A673 (cell line): ENCODE measurements around the gene ADGRA1. TPM values are rescaled to one million over a fixed set of nuclear protein-coding genes. Genes with fewer than 3 reads are reported as not detected.

Source experiments
- BruUV-seq: library from RNA; stranded (reverse); fragments of 400-500 nt; replicated peaks from 2 replicates; lab custom pipeline; 2021; lab: Mats Ljungman, UMichigan
- CTCF ChIA-PET: fragments of 300-600 bp; sonication (Branson Sonifier 250); formaldehyde crosslinking; loops from one replicate; lab custom pipeline; 2022; ENCODE audit warnings: antibody characterized with exemption; lab: Charles Lee
- POLR2A ChIA-PET: fragments of 300-600 bp; sonication (Branson Sonifier 250); formaldehyde crosslinking; loops from one replicate; lab custom pipeline; 2022; ENCODE audit warnings: antibody characterized with exemption; ENCODE audit not compliant: low non-redundant PET; lab: Charles Lee
- DNase-seq: peaks from one replicate; pipeline ENCODE4 v3.0.0-alpha.2; 2015; ENCODE audit warnings: low spot score
- H3K27ac ChIP-seq: fragments of 200-600 bp; sonication (generic); 2 replicates; pipeline ENCODE4 v1.5.1; 2016; ENCODE audit warnings: mixed run types, low read depth, mild to moderate bottlenecking, mixed read lengths, antibody characterized with exemption, low read length; ENCODE audit not compliant: poor library complexity, severe bottlenecking
- H3K27me3 ChIP-seq: fragments of 200-600 bp; sonication (generic); replicated peaks from 2 replicates; pipeline ENCODE4 v1.6.1; 2017; ENCODE audit warnings: mixed run types, low read depth, mild to moderate bottlenecking, mixed read lengths, antibody characterized with exemption, low read length; ENCODE audit not compliant: insufficient read depth, poor library complexity
- H3K36me3 ChIP-seq: fragments of 200-600 bp; sonication (generic); 2 replicates; pipeline ENCODE4 v1.6.1; 2016; ENCODE audit warnings: mixed run types, mild to moderate bottlenecking, mixed read lengths, antibody characterized with exemption, low read length; ENCODE audit not compliant: insufficient read depth, poor library complexity, severe bottlenecking
- H3K4me1 ChIP-seq: fragments of 200-600 bp; sonication (generic); 2 replicates; pipeline ENCODE4 v1.6.1; 2017; ENCODE audit warnings: mixed run types, mild to moderate bottlenecking, mixed read lengths, antibody characterized with exemption, low read length; ENCODE audit not compliant: insufficient read depth, poor library complexity, severe bottlenecking
- H3K4me3 ChIP-seq: fragments of 200-600 bp; sonication (generic); 2 replicates; pipeline ENCODE4 v1.5.1; 2016; ENCODE audit warnings: low read depth, mixed run types, mild to moderate bottlenecking, mixed read lengths, low read length; ENCODE audit not compliant: poor library complexity, severe bottlenecking
- H3K9me3 ChIP-seq: fragments of 200-600 bp; sonication (generic); 2 replicates; pipeline ENCODE4 v1.6.1; 2016; ENCODE audit warnings: mixed run types, low read depth, mild to moderate bottlenecking, mixed read lengths, antibody characterized with exemption, low read length; ENCODE audit not compliant: poor library complexity, severe bottlenecking
- CTCF ChIP-seq: fragments of 300-800, 200-600 bp; sonication (generic); conservative IDR thresholded peaks from 2 replicates; pipeline ENCODE4 v1.5.1; 2017; ENCODE audit warnings: low read depth, mild to moderate bottlenecking, antibody characterized with exemption, low read length, moderate library complexity, mixed read lengths
- EZH2 ChIP-seq: fragments of 200-600 bp; sonication (generic); IDR thresholded peaks from 2 replicates; pipeline ENCODE4 v1.6.1; 2017; ENCODE audit warnings: borderline replicate concordance, low read depth, mild to moderate bottlenecking, mixed read lengths, antibody characterized with exemption, low read length; ENCODE audit not compliant: poor library complexity, severe bottlenecking
- intact Hi-C: fragments of 100-400 bp; cut with micrococcal nuclease; formaldehyde crosslinking; loops from one replicate; pipeline ENCODE4 v1.10.0; 2022; ENCODE audit not compliant: unreplicated experiment
- total RNA-seq: library from RNA; stranded (reverse); gene quantifications from 2 replicates; pipeline ENCODE4 v1.2.3, GENCODE V29; 2021

The ADGRA1 gene
- total RNA-seq, 1 experiment from 2014 or later, result 0.82 TPM

DNA sequence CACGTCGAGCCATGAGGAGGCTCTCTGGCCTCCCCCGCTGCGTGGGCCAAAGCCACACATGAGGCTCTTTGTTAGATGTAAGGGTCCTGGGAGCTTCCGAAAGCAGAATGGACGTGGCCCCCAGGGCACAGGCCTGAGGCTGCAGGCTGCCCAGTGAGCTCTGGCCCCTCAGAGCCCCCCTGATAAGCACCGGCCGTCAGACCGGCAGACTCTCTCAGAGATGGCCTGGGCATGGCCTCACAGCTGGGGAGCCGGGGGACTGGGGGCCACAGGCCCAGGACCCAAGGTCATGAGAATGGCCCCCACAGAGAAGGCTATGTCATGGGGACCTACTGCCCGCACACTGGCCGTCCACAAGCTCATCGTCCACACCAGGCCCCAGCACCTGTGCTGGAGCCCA, 31.7 kb upstream of the ADGRA1 start:
- Histone ChIP-seq H3K36me3 (no peaks in the 10 kb centered on the region), H3K9me3 (no peaks in the 10 kb centered on the region), H3K4me1 (no peaks in the 10 kb centered on the region), H3K27me3 (no peaks in the 10 kb centered on the region), H3K4me3 (no peak overlapping the region), H3K27ac (no peak overlapping the region)
- BruUV-seq, result no TSS peak
- intact Hi-C loops, result no loop called here
- no peak for DNase-seq
- TF ChIP-seq EZH2 (no peak), CTCF (no peak)
- ChIA-PET CTCF (no interaction called here), POLR2A (no interaction called here)

DNA sequence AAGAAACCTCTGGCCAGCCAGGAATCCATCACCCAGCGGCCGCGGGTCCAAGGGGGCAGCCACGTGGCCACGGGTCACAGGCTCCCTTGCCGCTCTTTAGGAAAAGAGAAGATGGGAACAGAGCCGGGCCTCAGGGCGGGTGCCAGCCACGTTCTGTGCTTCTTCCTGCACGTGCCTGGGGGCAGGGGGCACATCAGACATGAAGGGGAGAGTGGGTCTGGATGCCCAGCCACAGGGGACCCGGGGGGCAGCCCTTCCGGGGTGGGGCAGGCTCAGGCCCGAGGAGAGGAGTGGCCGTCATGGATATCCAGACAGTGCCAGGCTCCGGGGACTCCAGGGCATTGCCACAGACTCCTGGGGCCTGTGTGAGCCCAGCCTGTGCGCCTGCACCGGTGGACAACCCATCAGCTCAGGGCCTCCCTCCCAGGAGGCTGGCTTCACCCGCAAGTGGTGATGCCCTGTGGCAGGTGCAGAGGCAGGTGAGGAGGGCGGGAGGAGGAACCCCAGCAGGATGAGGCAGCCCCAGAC, 31.0 kb upstream of the ADGRA1 start:
- BruUV-seq, result no TSS peak
- no peak overlapping the region for H3K27ac ChIP-seq
- H3K9me3 ChIP-seq, result no peaks in the 10 kb centered on the region
- no peaks in the 10 kb centered on the region for H3K4me1 ChIP-seq
- intact Hi-C loops, result no loop called here
- CTCF ChIA-PET, result no interaction called here
- no peaks in the 10 kb centered on the region for H3K27me3 ChIP-seq
- TF ChIP-seq EZH2 (no peak), CTCF (no peak)
- no peak overlapping the region for H3K4me3 ChIP-seq
- no peaks in the 10 kb centered on the region for H3K36me3 ChIP-seq
- POLR2A ChIA-PET, result no interaction called here
- DNase-seq, result no peak

- intact Hi-C loops, result no loop called here
- ChIA-PET CTCF (no interaction called here), POLR2A (no interaction called here)
- no peaks in the 10 kb centered on the region for H3K4me1 ChIP-seq
- H3K4me3 ChIP-seq, result no peak overlapping the region
- H3K27ac ChIP-seq, result no peak overlapping the region
- H3K27me3 ChIP-seq, result no peaks in the 10 kb centered on the region
- no TSS peak for BruUV-seq
- H3K36me3 ChIP-seq, result no peaks in the 10 kb centered on the region
- TF ChIP-seq EZH2 (no peak), CTCF (no peak)
- no peaks in the 10 kb centered on the region for H3K9me3 ChIP-seq
- peak; percentile 30 for DNase-seq
These were observed 29.2 kb upstream of the ADGRA1 start for GRCh38 chr10:133058331-133059092.
